Daoy (cell line): ENCODE results near the gene ABHD17A. TPM values are rescaled to one million over a fixed set of nuclear protein-coding genes. Genes with fewer than 3 reads are reported as not detected.

ENCODE experiments used
- DNase-seq: peaks from one replicate; pipeline ENCODE4 v3.0.0-alpha.2; 2015; ENCODE audit warnings: low read depth
- total RNA-seq: library from RNA; depleted of rRNA; stranded (reverse); fragments of >200 nt; shearing (Covaris generic); gene quantifications from 2 replicates; pipeline ENCODE4 v1.2.3, GENCODE V29; 2014

ABHD17A gene
- total RNA-seq, 1 experiment from 2014 or later, result 76.5 TPM

- peak; percentile 81 for DNase-seq
These were observed 20.7 kb downstream of the ABHD17A start for GRCh38 chr19:1864480-1865171.

GRCh38 chr19:1863638-1864479, 21.4 kb downstream of the ABHD17A start:
- peak; percentile 98 for DNase-seq

DNA sequence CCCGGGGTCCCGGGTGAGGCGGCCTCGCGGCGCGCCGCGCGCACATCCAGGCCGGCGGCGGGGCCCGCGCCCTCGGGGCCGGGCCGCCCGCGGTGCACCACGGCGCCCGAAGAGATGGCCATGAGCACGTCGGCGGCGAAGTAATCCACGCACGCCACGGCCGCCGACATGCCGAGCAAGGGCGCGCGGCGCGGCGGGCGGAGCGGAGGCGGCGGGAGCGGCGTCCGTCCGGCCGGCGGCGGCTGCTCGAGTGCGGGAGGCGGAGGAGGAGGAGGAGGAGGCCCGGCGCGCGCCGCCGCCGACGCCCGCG, 22.0 kb downstream of the ABHD17A start, which contains the start of gene KLF16:
TSS of gene KLF16 (minus strand) at position 252 of the 310 bp plus-strand sequence. CDS start at position 170, 82 bp downstream.
- no peak for DNase-seq

DNA sequence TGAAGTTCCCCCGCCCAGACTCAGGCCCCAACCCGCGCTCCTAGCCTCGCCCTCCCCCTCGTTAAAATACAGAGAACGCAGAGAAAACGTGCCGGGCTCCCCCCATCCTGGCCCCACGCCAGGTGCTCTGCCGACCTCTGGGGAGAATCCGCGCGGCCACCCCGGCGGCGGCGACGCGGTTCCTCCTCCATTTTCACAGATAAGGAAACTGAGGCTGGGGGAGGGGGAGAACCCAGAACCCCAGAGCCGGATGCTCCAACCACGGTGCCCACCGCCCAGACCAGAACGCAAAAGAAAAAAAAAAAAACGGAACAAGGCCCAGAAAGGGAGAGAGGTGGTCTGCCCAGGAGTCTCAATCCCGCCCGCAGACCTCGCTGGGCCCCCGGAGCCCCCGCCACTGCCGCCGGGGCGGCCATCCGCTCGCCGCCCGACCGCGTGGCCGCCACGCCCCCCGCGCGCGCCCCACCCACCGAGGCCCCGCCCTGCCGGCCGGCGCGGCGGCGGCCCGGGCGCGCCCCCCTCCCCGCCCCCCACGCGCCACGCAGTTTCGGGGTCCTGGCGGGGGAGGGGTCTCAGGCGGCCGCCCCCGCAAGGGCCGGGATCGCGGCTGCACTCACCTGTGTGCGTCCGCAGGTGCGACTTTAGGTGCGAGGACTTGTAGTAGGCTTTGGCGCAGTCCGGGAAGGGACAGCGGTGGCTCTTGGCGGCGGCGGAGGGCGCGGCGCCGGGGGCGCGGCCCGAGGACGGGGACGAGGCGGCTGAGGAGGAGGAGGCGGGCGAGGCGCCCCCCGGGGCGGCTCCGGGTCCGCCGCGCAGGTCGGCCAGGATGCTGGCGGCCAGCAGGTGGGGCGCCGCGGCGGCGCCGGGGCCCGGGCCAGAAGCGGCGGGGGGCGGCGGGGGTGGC, 22.6 kb downstream of the ABHD17A start:
- DNase-seq, result peak; percentile 61

GRCh38 chr19:1862068-1862423, 23.2 kb downstream of the ABHD17A start:
- DNase-seq, result no peak

- DNase-seq, result no peak
These were observed 23.7 kb downstream of the ABHD17A start for GRCh38 chr19:1861599-1862031.

- DNase-seq, result no peak
These were observed 24.3 kb downstream of the ABHD17A start for GRCh38 chr19:1860821-1861598.

DNA sequence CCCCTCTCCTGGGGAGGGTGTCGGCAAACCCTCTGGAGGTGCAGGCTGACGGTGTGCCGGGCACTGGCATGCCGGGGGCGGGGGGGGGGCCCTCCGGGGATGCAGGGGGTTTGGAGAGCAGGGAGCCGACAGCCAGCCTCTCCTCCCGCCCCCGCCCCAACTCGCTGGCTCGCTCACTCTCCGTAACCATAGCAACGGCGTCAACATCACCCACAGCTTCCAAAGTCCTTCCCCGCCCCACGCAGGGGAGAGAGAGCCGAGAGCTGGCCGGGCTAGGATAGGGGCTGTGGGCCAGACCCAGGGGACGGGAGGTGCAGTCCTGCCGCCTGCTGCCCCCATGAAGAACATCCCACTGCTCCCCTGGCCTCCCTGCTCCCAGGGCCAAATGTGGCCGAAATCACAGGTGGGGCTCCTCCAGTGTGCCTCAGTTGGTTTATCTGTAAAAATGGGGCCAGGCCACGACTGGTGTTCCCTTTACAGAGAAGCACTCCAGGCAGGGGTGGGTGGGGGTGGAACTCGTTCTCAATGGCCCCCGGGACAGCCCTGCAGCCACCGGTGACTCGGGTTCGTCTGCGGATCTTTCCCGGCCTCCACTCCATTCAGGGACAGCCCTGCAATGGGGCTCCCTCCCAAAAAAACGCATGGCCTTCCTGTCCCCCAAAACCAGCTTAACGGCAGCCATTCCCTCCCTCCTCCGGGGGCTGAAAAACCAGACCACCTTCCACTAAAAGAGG, 25.1 kb downstream of the ABHD17A start:
- DNase-seq, result peak; percentile 73

DNA sequence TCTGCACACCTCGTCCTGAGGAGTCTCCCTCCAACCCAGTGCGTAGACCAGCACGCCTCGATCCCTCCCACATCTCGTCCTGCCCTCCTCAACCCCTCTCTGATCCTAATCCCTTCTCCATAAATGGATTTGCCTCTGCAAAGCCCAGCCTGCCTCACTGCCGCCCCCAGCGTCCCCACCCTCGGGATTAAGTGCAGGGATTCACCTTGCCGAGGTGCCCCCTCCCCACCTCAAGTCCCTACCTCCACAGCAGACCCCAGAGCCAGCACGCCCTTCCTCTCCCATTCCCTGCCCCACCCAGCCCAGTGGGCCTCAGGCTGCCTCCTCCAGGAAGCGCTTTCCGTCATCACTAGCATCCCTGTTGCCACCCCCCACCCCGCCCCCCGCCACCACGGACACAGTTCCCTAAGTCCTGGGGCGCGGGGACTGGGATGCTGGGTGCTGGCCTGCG, 25.9 kb downstream of the ABHD17A start:
- DNase-seq, result no peak

GRCh38 chr19:1858412-1859081, 26.7 kb downstream of the ABHD17A start:
- DNase-seq, result no peak

DNA sequence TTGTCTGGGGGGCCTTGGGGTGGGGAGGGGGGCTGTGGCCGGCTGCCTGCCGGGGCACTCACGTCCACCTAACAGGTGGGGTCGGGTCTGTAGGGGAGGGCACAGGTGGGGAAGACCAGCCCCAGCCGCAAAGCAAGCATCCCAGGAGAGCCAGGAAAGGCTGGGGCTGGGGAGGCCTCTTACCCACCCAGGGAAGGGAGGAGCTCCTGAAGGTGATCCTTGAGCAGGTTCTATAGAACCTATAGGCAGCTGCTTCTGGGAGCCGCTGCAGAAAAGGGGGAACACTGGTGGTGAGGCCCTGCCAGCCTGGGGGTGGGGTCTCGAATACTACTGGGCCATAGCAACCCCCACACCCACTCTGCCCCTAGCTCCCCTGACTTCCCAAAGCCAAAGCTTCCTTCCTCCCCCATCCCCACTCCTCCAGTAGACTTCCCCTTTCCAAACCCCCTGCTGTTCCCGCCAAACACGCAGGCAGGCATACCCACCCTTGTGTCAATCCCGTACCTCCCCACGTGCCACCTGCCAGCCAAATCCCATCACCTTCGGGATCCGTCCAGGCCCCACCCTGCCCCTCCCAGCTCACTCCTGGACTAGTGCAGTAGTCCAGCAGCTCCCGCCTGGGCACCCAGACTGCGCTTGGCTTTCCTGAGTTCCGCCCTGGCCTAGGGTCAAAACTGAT, 27.5 kb downstream of the ABHD17A start:
- DNase-seq, result no peak

GRCh38 chr19:1856698-1857603, 28.3 kb downstream of the ABHD17A start:
- peak; percentile 84 for DNase-seq

- DNase-seq, result no peak
These were observed 29.0 kb downstream of the ABHD17A start for GRCh38 chr19:1856345-1856697.

DNA sequence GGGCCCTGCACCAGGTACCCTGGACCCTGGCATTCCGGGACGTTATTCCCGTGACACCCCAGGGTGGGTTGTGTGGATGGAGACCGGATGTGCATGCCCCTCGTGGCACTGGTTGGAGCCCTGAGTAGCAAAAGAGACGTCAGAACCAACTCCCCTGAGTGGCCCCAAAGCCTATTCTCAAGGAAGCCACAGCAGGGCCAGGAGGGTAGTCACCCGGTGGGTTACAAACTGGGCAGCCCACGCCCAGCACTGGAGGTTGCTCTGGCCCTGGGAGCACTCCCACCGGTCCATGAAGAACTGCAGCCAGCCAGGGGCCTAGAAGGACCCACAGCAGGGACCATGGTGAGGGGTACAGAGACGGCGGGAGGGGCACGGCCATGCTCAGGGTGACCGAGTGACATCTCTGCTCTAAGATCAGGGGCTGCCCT, 29.5 kb downstream of the ABHD17A start:
- DNase-seq, result no peak

GRCh38 chr19:1855040-1855827, 30.1 kb downstream of the ABHD17A start:
- DNase-seq, result peak; percentile 90

DNA sequence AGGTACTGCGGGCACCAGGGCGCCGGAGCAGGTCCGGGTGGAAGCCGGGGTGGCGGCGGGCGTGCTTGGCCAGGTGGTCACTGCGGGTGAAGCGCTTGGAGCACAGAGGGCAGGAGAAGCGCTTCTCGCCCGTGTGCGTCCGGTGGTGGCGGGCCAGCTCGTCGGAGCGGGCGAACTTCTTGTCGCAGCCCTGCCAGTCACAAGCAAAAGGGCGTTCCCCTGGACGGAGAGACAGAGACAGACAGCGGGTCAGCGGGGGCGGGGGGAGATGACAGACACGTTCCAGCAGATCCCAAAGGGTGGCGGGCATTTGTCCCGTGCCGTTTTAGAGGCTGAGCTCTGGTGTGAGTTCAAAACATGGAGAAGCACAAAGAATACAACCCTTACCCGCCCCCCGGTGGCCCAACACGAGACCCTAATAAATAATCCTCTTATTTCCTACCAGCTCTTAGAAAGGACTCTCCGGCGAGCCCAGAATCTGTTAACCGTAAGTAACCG, 30.7 kb downstream of the ABHD17A start:
- no peak for DNase-seq

DNA sequence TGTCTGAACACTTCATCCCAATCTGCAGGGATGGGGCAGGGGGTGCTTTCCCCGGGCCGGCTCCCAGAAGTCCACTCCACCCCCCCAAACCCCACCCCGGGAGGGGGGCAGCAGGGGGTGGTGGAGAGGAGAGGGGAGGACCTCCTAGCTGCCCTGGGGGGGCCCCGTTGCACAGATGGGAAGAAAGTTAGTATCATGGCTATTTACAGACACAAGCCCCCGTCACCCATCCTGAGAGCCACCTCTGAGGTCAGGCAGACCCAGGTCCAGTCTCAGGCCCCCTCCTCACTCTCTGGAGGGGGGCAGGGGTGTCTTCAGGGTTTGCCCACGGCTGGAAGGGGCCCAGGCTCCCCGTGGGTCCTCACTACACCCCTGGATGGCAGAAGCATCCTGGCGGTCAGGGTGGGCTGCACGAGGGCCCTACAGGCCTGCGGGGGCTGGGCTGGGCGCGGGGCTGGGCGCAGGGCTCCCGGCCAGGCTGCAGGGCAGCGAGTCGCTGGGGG, 31.2 kb downstream of the ABHD17A start:
- DNase-seq, result no peak
